HL-60/S4 treated with retinoic acid at 250 ng/mL for 4 days and 3 days (cell line): ENCODE data around the gene DPF3.
"Not testable (repeated sequence)": the region's sequence is repeated elsewhere in the genome, so short reads cannot be mapped to it uniquely, and the experiment has no call there.

Experiments used
- in situ Hi-C: fragments of 300-500 bp; cut with MboI; formaldehyde crosslinking; loops from 2 replicates; pipeline ENCODE4 v1.7.0; 2022; ENCODE audit warnings: low sequenced_read_pairs

Gene DPF3

DNA sequence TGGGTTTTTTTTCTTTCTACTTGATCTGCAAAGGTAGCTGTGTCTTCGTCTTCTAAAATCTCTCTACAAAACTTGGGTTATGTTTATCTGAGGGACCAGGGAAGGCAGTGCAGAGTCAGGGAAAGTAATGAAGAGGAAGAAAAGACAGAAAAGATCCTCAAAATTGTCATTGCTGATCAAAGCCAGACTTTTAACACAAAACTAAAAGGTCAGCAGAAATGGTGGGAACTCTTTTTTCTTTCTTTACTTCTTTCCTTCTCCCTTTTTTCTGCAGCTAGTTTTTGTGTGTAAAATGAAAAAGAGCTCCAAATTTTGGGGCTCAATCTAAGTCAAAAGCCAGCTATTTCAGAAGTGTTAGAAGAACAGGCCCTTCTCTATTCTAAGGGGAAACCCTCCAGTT lies 11.9 kb downstream of the DPF3 start:
- in situ Hi-C loops, result no loop called here

DNA sequence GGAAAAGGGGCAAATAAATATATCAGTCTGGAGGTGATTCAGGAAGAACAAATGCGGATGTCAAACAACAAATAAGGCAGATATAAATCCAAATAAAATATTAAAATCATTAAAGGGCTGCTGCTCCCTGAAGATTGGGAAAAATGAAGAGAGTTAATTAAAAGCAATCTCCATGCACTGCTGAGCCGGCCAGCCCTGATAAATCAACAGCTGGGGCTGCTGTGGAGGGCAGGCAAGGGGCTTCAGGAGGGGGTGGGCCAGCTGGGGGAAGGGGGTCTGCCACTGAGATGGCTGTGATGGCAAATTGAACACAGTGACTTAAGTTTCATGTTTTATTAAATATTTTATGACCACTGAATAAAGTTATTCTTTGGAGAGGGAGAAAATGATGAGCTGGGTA lies 12.4 kb downstream of the DPF3 start:
- in situ Hi-C loops, result no loop called here

GRCh38 chr14:72880820-72881219 lies 13.1 kb downstream of the DPF3 start:
- in situ Hi-C loops, result no loop called here

DNA sequence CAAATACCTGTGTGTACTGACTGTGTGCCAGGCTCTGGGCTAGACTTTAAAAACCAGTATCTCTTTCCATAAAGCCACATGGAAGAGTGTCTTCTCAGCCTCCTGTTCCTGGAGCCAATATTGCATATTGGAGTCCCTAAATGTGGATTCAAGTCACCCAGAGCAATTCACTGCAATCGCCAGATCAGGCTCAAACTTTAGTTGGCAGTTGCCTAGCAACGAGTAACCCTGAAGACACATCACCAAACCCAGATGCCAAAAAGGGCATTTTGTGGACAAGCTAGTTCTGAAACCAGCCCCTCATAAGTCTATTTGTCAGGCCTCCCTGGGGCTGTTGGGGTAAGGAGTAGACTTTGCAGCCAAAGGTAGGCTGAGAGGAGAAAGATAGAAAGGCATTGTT lies 13.7 kb downstream of the DPF3 start:
- in situ Hi-C loops, result no loop called here

GRCh38 chr14:72879431-72879830 lies 14.5 kb downstream of the DPF3 start:
- in situ Hi-C loops, result no loop called here

GRCh38 chr14:72878746-72879145 lies 15.2 kb downstream of the DPF3 start:
- in situ Hi-C loops, result no loop called here

DNA sequence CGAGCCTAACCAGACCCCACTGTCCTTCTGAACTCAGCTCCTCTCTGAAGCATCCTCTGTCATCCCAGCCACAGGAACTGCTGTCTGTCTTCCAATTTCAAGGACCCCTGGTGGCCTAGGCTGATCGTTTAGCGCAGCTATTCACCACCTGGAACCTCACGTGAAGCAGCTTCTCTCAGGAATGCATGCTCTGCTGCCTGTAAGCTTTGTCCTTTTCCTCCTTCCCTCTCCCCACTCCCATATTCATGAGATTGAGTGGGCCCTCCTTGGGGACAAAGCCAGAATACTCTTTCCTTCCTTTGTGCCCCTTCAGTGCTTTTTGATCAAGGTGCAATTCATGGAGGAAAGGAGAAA lies 17.2 kb downstream of the DPF3 start:
- in situ Hi-C loops, result no loop called here

- in situ Hi-C loops, result no loop called here
Observed at GRCh38 chr14:72876005-72876709, 17.7 kb downstream of the DPF3 start.

- in situ Hi-C loops, result not testable (repeated sequence)
Observed at GRCh38 chr14:72870878-72871277, 23.0 kb downstream of the DPF3 start.

DNA sequence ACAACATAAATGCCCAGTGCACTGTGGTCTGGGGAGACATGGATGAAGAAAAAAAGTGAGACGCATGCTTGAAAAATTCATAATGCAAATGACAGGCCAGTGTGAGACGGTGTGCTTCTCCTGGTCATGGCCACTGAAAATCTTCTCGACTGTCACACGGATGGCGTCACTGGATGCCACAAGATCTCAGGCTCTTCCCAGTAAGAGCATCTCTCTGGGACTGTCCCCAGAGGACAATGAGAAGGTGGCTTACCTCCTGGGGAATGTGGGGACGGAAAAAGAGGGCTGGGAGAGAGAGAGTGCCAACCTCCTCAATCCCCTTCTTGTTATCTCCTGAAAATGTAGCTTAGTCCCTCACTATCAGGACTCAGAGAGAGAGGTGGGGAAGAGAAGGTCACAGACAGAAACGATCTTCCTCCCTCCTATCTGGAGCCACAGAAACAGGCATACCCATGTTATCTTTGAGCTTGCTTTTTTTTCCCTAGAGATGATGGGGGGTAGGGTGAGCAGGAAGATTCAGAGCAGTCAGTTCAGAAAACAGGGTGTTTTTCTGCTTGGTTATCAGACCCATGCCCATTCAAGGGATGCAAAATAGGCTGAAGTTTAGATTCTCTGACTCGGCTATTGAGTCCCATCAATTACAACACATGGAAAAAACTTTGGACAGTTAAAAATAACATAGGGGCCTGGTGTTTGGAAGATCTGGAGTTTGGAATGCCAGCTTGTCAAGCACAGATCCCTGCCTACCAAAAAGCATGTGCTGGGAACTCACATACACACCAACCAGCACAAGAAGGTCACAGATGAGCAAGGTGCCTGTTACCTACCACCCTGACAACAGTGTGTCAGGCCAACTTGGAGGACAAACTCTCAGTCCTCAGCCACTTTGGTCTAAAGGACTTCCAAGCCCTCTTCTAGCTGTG lies 24.2 kb downstream of the DPF3 start:
- in situ Hi-C loops, result no loop called here

DNA sequence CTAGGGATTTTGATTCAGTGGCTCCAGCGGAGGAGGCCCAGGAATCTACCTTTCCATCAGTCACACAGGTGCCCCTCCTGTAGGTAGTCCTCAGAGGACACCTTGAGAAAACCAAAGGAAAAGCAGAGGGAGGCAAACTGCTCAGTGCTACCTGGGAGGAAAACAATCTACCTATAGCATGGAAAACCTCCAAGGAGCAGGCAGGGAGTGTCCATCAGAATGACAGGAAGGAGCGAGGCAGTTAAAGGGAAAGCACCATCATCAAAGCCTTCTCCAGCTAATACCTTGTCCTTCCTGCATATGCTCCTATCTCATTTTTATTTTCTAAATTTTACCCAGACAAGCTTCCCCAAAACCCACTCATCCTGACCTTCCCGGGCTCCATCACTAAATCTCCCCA lies 25.4 kb downstream of the DPF3 start:
- in situ Hi-C loops, result no loop called here

DNA sequence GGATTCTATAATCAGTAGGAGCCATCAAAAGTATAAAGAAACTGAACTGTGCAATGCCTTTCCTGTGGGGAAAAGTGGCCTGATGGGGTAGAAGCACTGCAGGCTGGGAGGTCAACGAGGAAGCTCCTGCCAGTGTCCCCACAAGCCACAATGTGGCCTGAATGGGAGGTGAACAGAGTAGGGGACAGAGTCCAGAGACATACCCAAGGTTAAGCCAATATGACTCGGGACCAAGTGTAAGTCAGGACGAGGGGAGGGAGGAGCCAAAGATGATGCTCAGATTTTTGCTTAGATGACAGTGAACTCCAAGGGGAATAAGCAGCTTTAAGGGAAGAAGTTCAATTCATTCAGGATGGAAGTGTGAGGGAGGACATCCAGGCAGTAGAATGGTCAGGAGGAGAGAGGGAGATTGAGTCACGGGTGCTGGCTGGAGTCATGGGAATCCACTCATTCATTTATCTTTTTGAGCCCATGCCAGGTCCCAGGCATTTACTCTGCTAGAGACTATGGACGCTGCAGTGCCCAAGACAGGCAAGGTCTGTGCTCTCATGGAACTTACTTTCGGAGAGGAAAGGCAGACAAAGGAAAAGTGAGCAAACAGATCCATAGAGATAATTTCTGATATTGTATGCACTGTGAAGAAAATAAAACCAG lies 29.1 kb downstream of the DPF3 start:
- in situ Hi-C loops, result no loop called here

GRCh38 chr14:72863216-72864006 lies 30.5 kb downstream of the DPF3 start:
- in situ Hi-C loops, result no loop called here

- in situ Hi-C loops, result no loop called here
Observed at GRCh38 chr14:72856530-72857266, 37.2 kb downstream of the DPF3 start.

DNA sequence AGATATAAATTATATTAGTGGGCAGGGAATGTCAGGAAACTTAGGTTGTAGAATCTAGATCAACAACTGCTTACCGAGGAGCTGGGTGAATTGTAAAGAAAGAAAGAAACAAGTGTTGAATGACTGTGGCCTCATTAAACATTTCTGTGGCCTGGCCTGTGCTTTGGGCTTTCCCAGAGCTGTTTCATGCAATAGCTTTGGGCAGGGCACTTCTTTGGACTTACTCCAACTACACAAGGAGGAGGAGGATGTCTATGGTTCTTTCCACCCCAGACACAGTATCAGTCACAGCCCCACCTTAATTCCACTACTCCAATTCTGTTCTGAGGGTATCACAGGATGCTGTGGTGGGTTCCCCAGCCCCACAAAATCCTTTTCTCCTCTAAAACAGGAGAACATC lies 38.0 kb downstream of the DPF3 start:
- in situ Hi-C loops, result no loop called here

DNA sequence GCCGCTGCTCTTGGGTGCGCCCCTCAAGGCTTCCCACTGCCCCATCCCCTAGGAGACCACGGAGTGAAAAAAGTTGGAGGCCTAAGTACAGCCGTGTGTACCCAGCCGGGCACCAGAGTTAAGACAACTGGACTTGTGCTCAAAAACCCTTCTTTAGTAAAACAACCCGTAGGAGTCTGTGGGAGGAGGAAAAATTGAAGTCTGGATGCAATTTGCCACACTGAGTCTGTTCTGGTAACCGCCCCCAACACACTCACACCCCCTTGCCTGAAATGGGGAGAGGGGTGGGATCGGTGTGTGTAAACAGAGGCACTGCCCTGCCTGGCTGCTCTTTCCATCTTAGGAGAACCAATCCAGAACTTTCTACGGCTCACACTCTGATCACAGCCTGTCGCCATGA lies 41.7 kb downstream of the DPF3 start:
- in situ Hi-C loops, result no loop called here

DNA sequence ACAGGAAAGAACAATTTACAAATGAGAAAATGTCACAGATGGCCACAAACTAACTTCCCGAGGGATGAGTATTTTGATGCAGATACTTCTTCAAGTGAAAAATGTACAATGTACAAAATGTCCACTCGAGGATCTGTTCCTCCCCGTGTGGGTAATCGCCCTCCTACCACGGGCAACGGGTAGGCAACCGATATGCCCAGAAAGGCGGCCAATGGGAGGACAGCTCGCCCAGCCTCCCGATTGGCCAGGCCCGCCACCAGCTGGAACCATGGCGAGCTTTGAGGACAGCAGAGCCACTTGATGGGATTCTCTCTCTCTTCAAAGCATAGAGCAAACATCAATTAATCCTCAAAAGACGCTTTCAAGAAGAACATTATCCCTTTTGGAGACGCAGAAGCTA lies 42.3 kb downstream of the DPF3 start:
- in situ Hi-C loops, result no loop called here

DNA sequence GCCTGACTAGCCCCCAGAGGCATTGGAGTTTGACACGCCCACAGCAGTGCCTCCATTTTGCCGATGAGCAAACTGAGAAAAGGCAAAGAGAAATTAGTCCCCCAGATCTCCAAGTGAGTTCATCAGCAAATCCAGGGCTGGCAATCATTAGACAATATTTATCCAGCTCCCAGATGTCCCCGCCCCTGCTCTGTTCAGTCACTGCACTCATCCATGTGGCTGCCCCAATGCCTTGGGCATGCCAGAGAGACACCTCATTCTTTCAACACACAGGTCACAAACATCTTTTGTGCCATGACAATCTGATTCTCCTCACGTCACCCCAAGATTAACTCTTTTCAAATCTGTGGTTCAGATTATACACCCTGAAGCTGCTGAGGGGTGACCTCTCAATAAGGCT lies 43.5 kb downstream of the DPF3 start:
- in situ Hi-C loops, result no loop called here

DNA sequence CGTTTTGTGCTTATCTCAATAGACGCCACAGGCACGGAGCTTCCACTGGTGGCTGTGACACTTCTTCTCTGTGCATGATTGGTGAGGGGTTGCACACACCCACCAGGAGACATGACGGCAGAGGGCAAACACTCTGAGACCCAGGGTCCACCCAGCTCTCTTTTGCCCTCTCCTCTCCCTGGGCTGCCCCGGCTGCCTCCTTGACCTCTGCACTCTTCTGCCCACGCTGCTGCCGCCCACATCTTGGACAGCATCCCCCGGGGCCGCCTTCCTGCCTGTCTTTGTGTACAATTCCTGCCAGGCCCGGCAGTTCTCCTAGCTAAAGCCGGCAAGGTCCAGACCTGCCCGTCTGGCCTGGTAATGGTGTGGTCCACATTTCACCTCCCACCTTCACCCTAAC lies 44.7 kb downstream of the DPF3 start:
- in situ Hi-C loops, result no loop called here

- in situ Hi-C loops, result no loop called here
Observed at GRCh38 chr14:72847721-72848120, 46.2 kb downstream of the DPF3 start.
